Breast epithelium (tissue), 3 donors: ENCODE measurements around the gene ACACA.

Source experiments
- CTCF ChIP-seq, 3 donors: fragments of 450-650 bp; IDR thresholded peaks; one replicate each; pipeline ENCODE4 v1.5.1; 2016 to 2017; ENCODE audit warnings: antibody characterized with exemption in 3 of 3, mild to moderate bottlenecking in 3 of 3, moderate library complexity in 3 of 3
- POLR2A ChIP-seq: fragments of 450-650 bp; IDR thresholded peaks from one replicate; pipeline ENCODE4 v1.6.1; 2016; ENCODE audit warnings: antibody characterized with exemption, mild to moderate bottlenecking, moderate library complexity

- TF ChIP-seq CTCF (IDR thresholded peaks at IDR 0.05) (no peak), POLR2A (no peak)
Observed at GRCh38 chr17:37315601-37316000, 91.0 kb downstream of the ACACA start.
